Measurements from ENCODE around the gene NKD2. TPM values are rescaled to one million over a fixed set of nuclear protein-coding genes. Genes with fewer than 3 reads are reported as not detected.
A peak's percentile ranks its signal among the peaks of the same experiment; 100 is the strongest.

The NKD2 gene
- total and polyA plus RNA-seq, 10 donors = 1.4 to 52.3 (median 14.9) TPM

DNA sequence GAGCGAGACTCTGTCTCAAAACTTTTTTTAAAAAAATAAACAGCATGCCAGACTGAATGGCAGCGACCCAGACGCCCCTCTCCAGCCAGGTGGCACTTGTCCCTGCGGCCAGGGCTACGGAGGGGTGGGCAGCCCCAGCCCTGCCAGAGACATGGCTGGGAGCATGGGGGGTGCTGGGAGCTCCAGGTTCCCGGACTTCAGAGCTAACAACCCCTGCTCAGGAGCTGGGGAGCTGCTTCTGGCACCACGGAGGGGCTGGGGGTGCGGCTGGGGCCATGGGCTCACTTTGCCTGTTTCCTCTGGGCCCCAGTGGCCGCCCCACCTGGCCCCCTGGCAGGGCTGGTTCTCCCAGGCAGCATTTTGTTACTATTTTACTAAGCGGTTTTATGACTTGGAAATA, 53.3 kb downstream of the NKD2 start:
- no peak overlapping the region for H3K4me3 ChIP-seq
- H3K4me1 ChIP-seq = no peaks in the 10 kb centered on the region
- no peak overlapping the region for H3K27ac ChIP-seq
- H3K9me3 ChIP-seq = no peaks in the 10 kb centered on the region
- no peak for DNase-seq
- intact Hi-C loops (cut with DNase I; ENCODE audit: low total_unique reads) = no loop called here
- 82 to 89% (median 86%) methylated on average over 8 to 10 of the region's 10 CpGs for WGBS, 5 donors
- TF ChIP-seq CTCF (IDR thresholded peaks at IDR 0.05 in 8 of 11, conservative IDR thresholded peaks at IDR 0.05 in 3 of 11) (no peak), POLR2AphosphoS5 (IDR thresholded peaks at IDR 0.05) (no peak), POLR2A (IDR thresholded peaks at IDR 0.05) (no peak)
- H3K36me3 ChIP-seq = peaks cover 0 to 97% (median 72%) of the 10 kb centered on the region in 6 donors
- no peaks in the 10 kb centered on the region for H3K27me3 ChIP-seq (replicated peaks in 1 of 7)

GRCh38 chr5:1062761-1063568, 54.4 kb downstream of the NKD2 start:
- WGBS, 5 donors = 90 to 97% (median 95%) methylated on average over 13 to 36 of the region's 36 CpGs
- Histone ChIP-seq H3K4me1 (peaks cover 0 to 3% (median 0%) of the 10 kb centered on the region in 6 donors), H3K36me3 (peaks cover 0 to 97% (median 66%) of the 10 kb centered on the region in 6 donors), H3K27ac (no peak overlapping the region), H3K27me3 (replicated peaks in 1 of 7) (no peaks in the 10 kb centered on the region), H3K9me3 (no peaks in the 10 kb centered on the region), H3K4me3 (no peak overlapping the region)
- no peak for DNase-seq
- TF ChIP-seq POLR2AphosphoS5 (IDR thresholded peaks at IDR 0.05) (peak in 1 of 3 donors; percentile 49), CTCF (IDR thresholded peaks at IDR 0.05 in 8 of 11, conservative IDR thresholded peaks at IDR 0.05 in 3 of 11) (no peak)
- intact Hi-C loops (cut with DNase I; ENCODE audit: low total_unique reads) = no loop called here

DNA sequence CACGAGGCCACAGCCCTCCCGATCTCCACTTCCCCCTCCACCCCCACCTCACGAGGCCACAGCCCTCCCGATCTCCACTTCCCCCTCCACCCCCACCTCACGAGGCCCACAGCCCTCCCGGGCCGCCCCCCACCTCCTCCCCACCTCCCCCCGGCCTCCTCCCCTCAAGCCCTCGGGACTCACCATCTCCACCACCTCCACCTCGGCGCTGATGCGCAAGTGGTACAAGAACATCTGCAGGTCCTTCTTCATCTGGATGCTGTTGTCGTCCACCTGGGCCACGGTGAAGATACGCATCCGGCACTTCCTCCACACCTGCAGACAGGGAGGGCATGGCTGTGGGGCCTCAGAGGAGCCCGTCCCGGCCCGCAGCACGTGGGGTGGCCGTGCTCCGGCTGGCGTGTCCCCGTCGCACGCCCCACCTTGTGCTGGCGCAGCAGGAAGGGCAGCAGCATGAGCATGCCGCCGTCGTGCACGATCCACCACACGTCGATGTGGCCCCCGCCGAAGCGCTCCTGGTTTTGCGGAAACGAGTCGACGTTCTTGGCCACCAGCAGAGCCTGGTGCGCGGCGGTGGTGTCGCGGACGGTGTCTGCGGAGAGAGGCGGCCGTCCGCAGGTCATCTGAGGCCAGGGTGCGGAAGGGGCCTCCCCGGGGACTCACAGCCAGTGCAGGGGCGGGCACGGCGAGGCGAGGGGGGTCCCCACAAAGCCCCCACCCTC, 55.2 kb downstream of the NKD2 start:
- no peak for DNase-seq
- H3K36me3 ChIP-seq = peaks cover 0 to 97% (median 69%) of the 10 kb centered on the region in 6 donors
- no peak for TF ChIP-seq CTCF (IDR thresholded peaks at IDR 0.05 in 8 of 11, conservative IDR thresholded peaks at IDR 0.05 in 3 of 11)
- TF ChIP-seq POLR2A (IDR thresholded peaks at IDR 0.05) = no peak
- TF ChIP-seq POLR2AphosphoS5 (IDR thresholded peaks at IDR 0.05) = peak in 2 of 3 donors; percentile 11 to 60
- WGBS, 5 donors = 87 to 91% (median 89%) methylated on average over 37 to 56 of the region's 56 CpGs
- H3K27me3 ChIP-seq (replicated peaks in 1 of 7) = no peaks in the 10 kb centered on the region
- H3K9me3 ChIP-seq = no peaks in the 10 kb centered on the region
- no peak overlapping the region for H3K4me3 ChIP-seq
- intact Hi-C loops (cut with DNase I; ENCODE audit: low total_unique reads) = no loop called here
- H3K4me1 ChIP-seq = peaks cover 0 to 3% (median 0%) of the 10 kb centered on the region in 6 donors
- H3K27ac ChIP-seq = no peak overlapping the region
